ENCODE measurements around the gene PYY.

GRCh38 chr17:43905400-43905984 is 48.2 kb downstream of the PYY start:
- TF ChIP-seq PAX5 (IDR thresholded peaks at IDR 0.05; ENCODE audit: insufficient read depth, low read length, severe bottlenecking), result no peak
- no peak for TF ChIP-seq POLR2A (IDR thresholded peaks at IDR 0.05; ENCODE audit: low read depth, low read length)
- no peak for TF ChIP-seq POLR2AphosphoS5 (IDR thresholded peaks at IDR 0.05; ENCODE audit: low read depth, low read length)
- TF ChIP-seq TAF1 (IDR thresholded peaks at IDR 0.05; ENCODE audit: low read depth, low read length), result no peak
- no peak for TF ChIP-seq SPI1 (IDR thresholded peaks at IDR 0.05; ENCODE audit: low read depth, low read length)
- no peak for TF ChIP-seq POU2F2 (IDR thresholded peaks at IDR 0.05; ENCODE audit: low read depth, low read length)

Measured in GM12891 (cell line).